ENCODE results near the gene NRN1. TPM values are rescaled to one million over a fixed set of nuclear protein-coding genes. Genes with fewer than 3 reads are reported as not detected.
"Not testable (repeated sequence)": the region's sequence is repeated elsewhere in the genome, so short reads cannot be mapped to it uniquely, and the experiment has no call there.

The NRN1 gene
- total RNA-seq, 2 donors from 2014 or later, result 0.44 to 0.57 TPM

DNA sequence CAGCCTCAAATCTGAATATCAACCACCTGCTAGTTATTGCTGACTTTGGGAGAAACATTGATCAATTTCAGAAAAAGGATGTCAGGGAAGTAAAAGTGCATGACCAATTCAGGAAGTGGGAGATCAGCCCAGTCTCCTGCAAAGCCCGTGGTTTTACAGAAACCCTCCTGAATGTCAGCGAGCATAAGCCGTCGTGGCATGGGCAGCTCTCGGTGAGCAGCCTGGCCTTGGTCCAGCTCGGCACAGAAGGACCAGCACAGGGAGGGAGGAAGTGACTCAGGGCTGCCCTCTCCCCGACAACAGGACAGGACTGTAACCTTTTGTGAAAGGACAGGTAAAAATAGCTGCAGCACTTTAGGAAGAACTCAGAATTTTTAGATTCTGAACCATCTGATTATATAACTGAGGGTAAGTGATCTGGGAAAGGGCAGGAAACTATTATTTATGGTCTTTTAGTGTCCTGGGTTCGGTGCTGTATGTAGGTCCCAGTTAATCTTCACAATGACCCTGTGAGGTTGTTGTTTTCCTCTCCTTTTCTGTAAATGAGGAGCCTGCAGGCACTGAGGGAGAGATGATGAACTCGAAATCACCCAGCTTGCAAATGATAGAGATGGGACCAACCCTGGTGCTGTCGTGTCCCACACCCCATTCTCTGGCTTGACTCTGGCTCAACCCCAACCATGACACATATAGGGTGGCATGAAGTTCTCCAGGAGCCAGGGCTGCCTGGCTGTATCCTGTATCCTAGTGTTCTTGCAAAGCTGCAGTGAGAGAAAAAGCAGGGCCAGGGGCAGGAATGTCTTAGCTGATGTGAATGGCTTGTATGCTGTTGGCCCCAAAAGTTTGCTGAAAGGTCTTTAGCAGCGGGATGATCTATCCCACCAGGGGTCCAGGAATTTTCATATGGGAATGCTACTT is 37.6 kb downstream of the NRN1 start:
- Mint-ChIP-seq H3K4me1 (no peaks in the 10 kb centered on the region), H3K27me3 (ENCODE audit: insufficient read depth) (peaks cover 2% of the 10 kb centered on the region), H3K9me3 (no peaks in the 10 kb centered on the region), H3K27ac (no peak overlapping the region), H3K4me3 (no peak overlapping the region), H3K36me3 (ENCODE audit: low read depth) (no peaks in the 10 kb centered on the region)
- Histone ChIP-seq H3K9ac (ENCODE audit: extremely low read depth, low read length, poor library complexity, severe bottlenecking) (no peak overlapping the region), H3K4me1 (ENCODE audit: control insufficient read depth, insufficient read depth, low read length) (no peaks in the 10 kb centered on the region), H3K27me3 (ENCODE audit: control insufficient read depth, insufficient read depth, low read length, poor library complexity, severe bottlenecking) (no peaks in the 10 kb centered on the region), H3K9me3 (ENCODE audit: control insufficient read depth, low read length) (no peaks in the 10 kb centered on the region), H3K36me3 (ENCODE audit: control insufficient read depth, insufficient read depth, low read length) (no peaks in the 10 kb centered on the region), H3K4me3 (ENCODE audit: low read length) (no peak overlapping the region), H3K27ac (ENCODE audit: low read depth, low read length) (no peak overlapping the region)
- 79 to 85% methylated on average over 8 to 11 of the region's 11 CpGs for WGBS, 2 experiments (ENCODE audit: insufficient coverage in 1 of 2, insufficient read length in 1 of 2)
- DNase-seq, result peak; percentile 52
- TF ChIP-seq, protein P1, sequence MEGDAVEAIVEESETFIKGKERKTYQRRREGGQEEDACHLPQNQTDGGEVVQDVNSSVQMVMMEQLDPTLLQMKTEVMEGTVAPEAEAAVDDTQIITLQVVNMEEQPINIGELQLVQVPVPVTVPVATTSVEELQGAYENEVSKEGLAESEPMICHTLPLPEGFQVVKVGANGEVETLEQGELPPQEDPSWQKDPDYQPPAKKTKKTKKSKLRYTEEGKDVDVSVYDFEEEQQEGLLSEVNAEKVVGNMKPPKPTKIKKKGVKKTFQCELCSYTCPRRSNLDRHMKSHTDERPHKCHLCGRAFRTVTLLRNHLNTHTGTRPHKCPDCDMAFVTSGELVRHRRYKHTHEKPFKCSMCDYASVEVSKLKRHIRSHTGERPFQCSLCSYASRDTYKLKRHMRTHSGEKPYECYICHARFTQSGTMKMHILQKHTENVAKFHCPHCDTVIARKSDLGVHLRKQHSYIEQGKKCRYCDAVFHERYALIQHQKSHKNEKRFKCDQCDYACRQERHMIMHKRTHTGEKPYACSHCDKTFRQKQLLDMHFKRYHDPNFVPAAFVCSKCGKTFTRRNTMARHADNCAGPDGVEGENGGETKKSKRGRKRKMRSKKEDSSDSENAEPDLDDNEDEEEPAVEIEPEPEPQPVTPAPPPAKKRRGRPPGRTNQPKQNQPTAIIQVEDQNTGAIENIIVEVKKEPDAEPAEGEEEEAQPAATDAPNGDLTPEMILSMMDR (conservative IDR thresholded peaks at IDR 0.05), result no peak

DNA sequence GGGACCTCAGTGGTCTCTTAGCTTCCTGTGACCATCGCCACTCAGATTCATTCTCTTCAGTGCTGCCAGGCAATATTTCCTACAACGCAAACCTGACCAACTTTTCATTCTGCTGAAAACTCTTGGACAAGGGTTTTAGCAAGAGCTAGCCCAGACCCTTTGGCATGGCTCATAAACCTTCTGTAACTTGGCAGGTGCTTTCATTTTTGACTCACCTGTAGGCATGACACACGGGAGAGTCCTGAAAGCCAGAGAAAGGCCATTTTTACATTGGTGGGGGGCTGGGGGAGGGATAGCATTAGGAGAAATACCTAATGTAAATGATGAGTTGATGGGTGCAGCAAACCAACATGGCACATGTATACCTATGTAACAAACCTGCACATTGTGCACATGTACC is 38.7 kb downstream of the NRN1 start:
- not testable (repeated sequence) for H3K27ac Mint-ChIP-seq; H3K4me1 ChIP-seq (ENCODE audit: control insufficient read depth, insufficient read depth, low read length); H3K4me3 ChIP-seq (ENCODE audit: low read length); H3K27me3 ChIP-seq (ENCODE audit: control insufficient read depth, insufficient read depth, low read length, poor library complexity, severe bottlenecking); H3K4me3 Mint-ChIP-seq; H3K9me3 ChIP-seq (ENCODE audit: control insufficient read depth, low read length); H3K27me3 Mint-ChIP-seq (ENCODE audit: insufficient read depth); H3K36me3 Mint-ChIP-seq (ENCODE audit: low read depth); H3K9ac ChIP-seq (ENCODE audit: extremely low read depth, low read length, poor library complexity, severe bottlenecking); DNase-seq; H3K9me3 Mint-ChIP-seq; H3K4me1 Mint-ChIP-seq; H3K36me3 ChIP-seq (ENCODE audit: control insufficient read depth, insufficient read depth, low read length); H3K27ac ChIP-seq (ENCODE audit: low read depth, low read length)
- WGBS, 2 experiments (ENCODE audit: insufficient coverage in 1 of 2, insufficient read length in 1 of 2), result 88 to 100% methylated on average over 2 to 3 of the region's 3 CpGs

DNA sequence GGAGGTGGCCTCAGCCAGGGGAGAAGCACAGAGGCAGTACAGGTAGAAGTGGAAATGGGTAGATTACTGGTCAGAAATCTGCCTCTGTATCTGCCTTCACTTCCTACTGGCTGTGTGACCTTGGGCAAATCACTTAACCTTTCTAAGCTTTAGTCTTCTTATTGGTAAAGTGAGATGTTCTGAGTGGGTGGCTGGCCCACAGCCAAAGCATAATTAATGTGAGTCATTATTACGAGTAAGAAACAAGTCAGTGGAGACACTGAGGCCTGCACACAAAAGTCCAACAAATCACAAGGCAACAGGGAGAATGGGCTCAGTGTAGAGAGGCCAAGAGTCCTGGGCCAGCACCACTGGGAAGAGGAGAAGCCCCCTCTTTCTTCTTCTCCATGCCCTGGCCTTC is 39.1 kb downstream of the NRN1 start:
- H3K36me3 Mint-ChIP-seq (ENCODE audit: low read depth), result no peaks in the 10 kb centered on the region
- Histone ChIP-seq H3K4me1 (ENCODE audit: control insufficient read depth, insufficient read depth, low read length) (no peaks in the 10 kb centered on the region), H3K27ac (ENCODE audit: low read depth, low read length) (no peak overlapping the region), H3K36me3 (ENCODE audit: control insufficient read depth, insufficient read depth, low read length) (no peaks in the 10 kb centered on the region), H3K9me3 (ENCODE audit: control insufficient read depth, low read length) (no peaks in the 10 kb centered on the region), H3K9ac (ENCODE audit: extremely low read depth, low read length, poor library complexity, severe bottlenecking) (no peak overlapping the region), H3K27me3 (ENCODE audit: control insufficient read depth, insufficient read depth, low read length, poor library complexity, severe bottlenecking) (no peaks in the 10 kb centered on the region), H3K4me3 (ENCODE audit: low read length) (no peak overlapping the region)
- H3K4me3 Mint-ChIP-seq, result no peak overlapping the region
- DNase-seq, result no peak
- TF ChIP-seq, protein P1 (conservative IDR thresholded peaks at IDR 0.05), result no peak
- WGBS, 2 experiments (ENCODE audit: insufficient coverage in 1 of 2, insufficient read length in 1 of 2), result 88% methylated on average over 1 of the region's 1 CpG; no CpG with 5 or more reads in 1 of the 2 experiments
- H3K9me3 Mint-ChIP-seq, result no peaks in the 10 kb centered on the region
- H3K4me1 Mint-ChIP-seq, result no peaks in the 10 kb centered on the region
- H3K27me3 Mint-ChIP-seq (ENCODE audit: insufficient read depth), result peaks cover 6% of the 10 kb centered on the region
- no peak overlapping the region for H3K27ac Mint-ChIP-seq
